KMS-11 (cell line): Measurements from ENCODE around the gene FHAD1.

Experiments
- H2AFZ ChIP-seq: fragments of 200-600 bp; sonication (generic); 2 replicates; pipeline ENCODE4 v1.6.1; 2016; ENCODE audit warnings: antibody characterized with exemption, mixed run types, low read depth
- H3K27ac ChIP-seq: fragments of 200-600 bp; sonication (generic); 2 replicates; pipeline ENCODE4 v1.6.1; 2016; ENCODE audit warnings: mild to moderate bottlenecking, mixed run types
- H3K27me3 ChIP-seq: fragments of 200-600 bp; sonication (generic); 2 replicates; pipeline ENCODE4 v1.6.1; 2017; ENCODE audit warnings: mild to moderate bottlenecking, low read depth, mixed run types, moderate library complexity; ENCODE audit not compliant: insufficient read depth
- H3K36me3 ChIP-seq: fragments of 200-600 bp; sonication (generic); 2 replicates; pipeline ENCODE4 v1.6.1; 2017; ENCODE audit warnings: mild to moderate bottlenecking, mixed run types; ENCODE audit not compliant: insufficient read depth
- H3K4me1 ChIP-seq: fragments of 200-600 bp; sonication (generic); 2 replicates; pipeline ENCODE4 v1.6.1; 2016; ENCODE audit warnings: mild to moderate bottlenecking, low read depth, mixed run types; ENCODE audit not compliant: poor library complexity, severe bottlenecking
- H3K4me2 ChIP-seq: fragments of 200-600 bp; sonication (generic); 2 replicates; pipeline ENCODE4 v1.7.0; 2016; ENCODE audit warnings: mild to moderate bottlenecking, mixed run types
- H3K4me3 ChIP-seq: fragments of 200-600 bp; sonication (generic); IDR thresholded peaks from 2 replicates; pipeline ENCODE4 v1.6.1; 2017; ENCODE audit warnings: low read depth, low read length, mixed read lengths; ENCODE audit not compliant: insufficient read depth
- H3K79me2 ChIP-seq: fragments of 200-600 bp; sonication (generic); 2 replicates; pipeline ENCODE4 v1.6.1; 2016; ENCODE audit warnings: low read depth, mixed run types; ENCODE audit not compliant: insufficient read depth
- H3K9ac ChIP-seq: fragments of 200-600 bp; sonication (generic); 2 replicates; pipeline ENCODE4 v1.6.1; 2016; ENCODE audit warnings: mild to moderate bottlenecking, mixed run types
- H4K20me1 ChIP-seq: fragments of 200-600 bp; sonication (generic); 2 replicates; pipeline ENCODE4 v1.6.1; 2016; ENCODE audit warnings: mild to moderate bottlenecking, mixed run types; ENCODE audit not compliant: insufficient read depth
- TF ChIP-seq, protein P1 (sequence below): fragments of 200-600 bp; sonication (generic); conservative IDR thresholded peaks from 2 replicates; pipeline ENCODE4 v1.6.1; 2017; ENCODE audit warnings: low read depth, mild to moderate bottlenecking, antibody characterized with exemption, low read length, moderate library complexity, mixed read lengths

The FHAD1 gene

DNA sequence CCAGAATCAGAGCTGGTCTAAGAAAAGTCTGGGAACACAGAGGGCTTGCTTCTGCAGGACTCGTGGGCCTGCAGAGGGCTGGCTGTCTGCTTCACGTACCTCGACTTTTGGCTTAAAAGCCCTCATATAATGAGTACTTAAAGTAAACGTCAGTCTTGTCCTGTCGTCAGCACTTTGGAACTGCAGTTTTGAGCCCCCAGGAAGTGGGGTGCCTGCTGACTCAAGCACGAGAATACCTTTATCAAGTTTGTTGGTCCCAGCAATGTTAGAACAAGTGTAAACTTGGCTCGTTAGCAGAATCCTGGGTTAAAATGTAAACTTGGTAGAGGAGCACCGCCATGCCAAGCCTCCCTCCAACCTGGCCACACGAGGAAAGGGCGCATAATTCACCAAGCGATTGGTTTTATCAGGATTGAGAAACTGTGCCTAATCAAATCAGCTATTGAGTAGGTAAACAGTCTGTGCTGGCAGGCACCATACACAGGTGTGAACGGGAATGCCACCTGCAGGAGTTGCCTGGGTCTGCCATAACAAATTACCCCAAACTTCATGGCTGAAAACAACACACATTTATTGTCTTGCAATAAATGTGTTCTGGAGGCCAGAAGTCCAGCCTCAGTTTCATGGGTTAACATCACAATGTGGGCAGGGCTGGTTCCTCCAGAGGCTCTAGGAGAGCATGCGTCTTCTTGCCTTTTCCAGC lies 45.0 kb upstream of the FHAD1 start:
- TF ChIP-seq, protein P1, sequence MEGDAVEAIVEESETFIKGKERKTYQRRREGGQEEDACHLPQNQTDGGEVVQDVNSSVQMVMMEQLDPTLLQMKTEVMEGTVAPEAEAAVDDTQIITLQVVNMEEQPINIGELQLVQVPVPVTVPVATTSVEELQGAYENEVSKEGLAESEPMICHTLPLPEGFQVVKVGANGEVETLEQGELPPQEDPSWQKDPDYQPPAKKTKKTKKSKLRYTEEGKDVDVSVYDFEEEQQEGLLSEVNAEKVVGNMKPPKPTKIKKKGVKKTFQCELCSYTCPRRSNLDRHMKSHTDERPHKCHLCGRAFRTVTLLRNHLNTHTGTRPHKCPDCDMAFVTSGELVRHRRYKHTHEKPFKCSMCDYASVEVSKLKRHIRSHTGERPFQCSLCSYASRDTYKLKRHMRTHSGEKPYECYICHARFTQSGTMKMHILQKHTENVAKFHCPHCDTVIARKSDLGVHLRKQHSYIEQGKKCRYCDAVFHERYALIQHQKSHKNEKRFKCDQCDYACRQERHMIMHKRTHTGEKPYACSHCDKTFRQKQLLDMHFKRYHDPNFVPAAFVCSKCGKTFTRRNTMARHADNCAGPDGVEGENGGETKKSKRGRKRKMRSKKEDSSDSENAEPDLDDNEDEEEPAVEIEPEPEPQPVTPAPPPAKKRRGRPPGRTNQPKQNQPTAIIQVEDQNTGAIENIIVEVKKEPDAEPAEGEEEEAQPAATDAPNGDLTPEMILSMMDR: no peak
- no peak overlapping the region for H3K27ac ChIP-seq
- no peak overlapping the region for H3K4me3 ChIP-seq
- no peaks in the 10 kb centered on the region for H4K20me1 ChIP-seq
- H3K4me2 ChIP-seq: no peak overlapping the region
- no peaks in the 10 kb centered on the region for H3K4me1 ChIP-seq
- no peaks in the 10 kb centered on the region for H3K27me3 ChIP-seq
- no peaks in the 10 kb centered on the region for H3K79me2 ChIP-seq
- no peak overlapping the region for H3K9ac ChIP-seq
- no peak overlapping the region for H2AFZ ChIP-seq
- no peaks in the 10 kb centered on the region for H3K36me3 ChIP-seq

DNA sequence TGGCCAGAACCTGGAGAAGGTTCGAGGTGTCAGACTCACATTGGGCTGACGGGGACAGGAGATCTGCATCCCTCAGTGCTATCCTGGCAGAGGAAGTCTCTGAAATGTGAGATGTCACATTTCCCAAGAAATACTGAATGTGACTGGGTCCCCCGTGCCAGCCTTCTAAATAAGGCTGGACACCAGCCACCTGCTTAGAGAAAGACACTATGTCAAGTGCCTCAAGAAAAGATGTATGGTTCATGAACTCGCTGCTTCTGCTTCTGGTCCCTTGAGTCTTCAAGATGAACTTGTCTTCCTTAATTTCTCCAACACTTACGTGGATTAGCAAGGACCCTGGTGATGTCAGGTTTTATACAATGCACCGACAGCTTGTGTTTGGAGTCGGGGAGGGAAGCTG lies 42.1 kb upstream of the FHAD1 start:
- Histone ChIP-seq H2AFZ (no peak overlapping the region), H3K27me3 (no peaks in the 10 kb centered on the region), H3K9ac (no peak overlapping the region), H3K4me3 (no peak overlapping the region), H3K27ac (no peak overlapping the region), H4K20me1 (no peaks in the 10 kb centered on the region), H3K79me2 (no peaks in the 10 kb centered on the region), H3K4me2 (no peak overlapping the region), H3K4me1 (no peaks in the 10 kb centered on the region), H3K36me3 (no peaks in the 10 kb centered on the region)
- TF ChIP-seq, protein P1: no peak

DNA sequence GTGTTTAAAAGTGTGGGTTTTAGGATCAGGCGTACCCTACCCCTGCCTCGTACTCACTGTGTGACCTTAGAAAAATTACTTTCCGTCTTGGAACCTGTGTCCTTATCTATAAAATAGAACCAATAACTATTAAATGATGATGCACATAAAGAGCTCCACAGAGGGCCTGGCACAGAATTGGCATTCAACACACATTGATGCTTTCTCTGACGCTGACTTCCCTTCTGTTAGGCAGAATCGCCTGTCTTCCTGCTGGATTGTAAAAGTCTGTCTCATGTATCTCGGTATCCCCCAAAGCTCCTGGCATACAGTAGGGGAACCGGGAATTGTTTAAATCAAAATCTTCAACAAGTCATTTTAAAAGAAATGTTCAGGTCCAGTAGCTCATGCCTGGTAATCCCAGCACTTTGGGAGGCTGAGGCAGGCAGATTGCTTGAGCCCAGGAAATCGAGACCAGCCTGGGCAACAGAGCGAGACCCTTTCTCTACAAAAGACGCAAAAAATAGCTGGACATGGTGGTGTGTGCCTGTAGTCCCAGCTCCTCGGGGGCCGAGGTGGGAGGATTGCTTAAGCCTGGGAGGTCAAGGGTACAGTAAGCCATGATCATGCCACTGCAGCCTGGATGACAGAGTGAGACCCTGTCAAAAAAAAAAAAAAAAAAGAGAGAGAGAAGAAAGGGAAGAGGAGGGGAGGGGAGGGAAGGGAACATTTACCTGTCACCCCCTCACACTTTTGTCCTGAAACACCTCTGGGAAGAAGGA lies 41.3 kb upstream of the FHAD1 start:
- H2AFZ ChIP-seq: no peak overlapping the region
- H3K4me3 ChIP-seq: no peak overlapping the region
- H3K36me3 ChIP-seq: no peaks in the 10 kb centered on the region
- no peaks in the 10 kb centered on the region for H3K4me1 ChIP-seq
- H3K27ac ChIP-seq: no peak overlapping the region
- TF ChIP-seq, protein P1: no peak
- H3K4me2 ChIP-seq: no peak overlapping the region
- H3K79me2 ChIP-seq: no peaks in the 10 kb centered on the region
- H3K9ac ChIP-seq: no peak overlapping the region
- H4K20me1 ChIP-seq: no peaks in the 10 kb centered on the region
- no peaks in the 10 kb centered on the region for H3K27me3 ChIP-seq

DNA sequence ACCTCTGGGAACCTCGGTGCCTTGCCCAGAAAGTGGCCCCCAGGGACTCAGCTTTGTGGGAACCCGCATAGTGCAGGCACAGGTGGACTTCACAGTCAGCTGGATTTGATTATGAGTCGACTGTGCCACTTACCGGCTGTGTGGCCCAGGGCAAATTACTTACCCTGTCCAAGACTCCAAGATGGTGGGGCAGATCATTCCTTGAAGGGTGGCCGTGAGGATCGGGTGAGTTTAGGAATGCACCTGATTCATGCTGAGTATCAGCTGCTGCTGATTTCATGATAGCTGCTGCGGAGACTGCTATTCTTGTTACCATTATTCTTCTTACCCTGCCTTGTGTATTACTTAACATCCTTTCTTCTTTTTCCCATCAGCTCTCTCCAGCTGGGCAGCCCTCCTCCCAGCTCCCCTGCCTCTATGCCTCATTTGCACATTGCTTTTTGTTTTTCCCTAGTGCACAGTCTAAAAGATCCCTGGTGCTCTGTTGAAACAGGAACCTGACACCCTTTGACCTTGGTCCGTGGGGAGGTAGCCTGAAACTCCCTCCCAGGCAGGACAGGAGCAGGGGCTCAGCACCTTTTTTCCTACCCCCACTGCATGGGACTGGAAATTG lies 40.5 kb upstream of the FHAD1 start:
- Histone ChIP-seq H3K27ac (no peak overlapping the region), H3K4me3 (no peak overlapping the region), H3K36me3 (no peaks in the 10 kb centered on the region), H3K79me2 (no peaks in the 10 kb centered on the region), H3K4me1 (no peaks in the 10 kb centered on the region), H3K9ac (no peak overlapping the region), H2AFZ (no peak overlapping the region), H3K27me3 (no peaks in the 10 kb centered on the region), H3K4me2 (no peak overlapping the region), H4K20me1 (no peaks in the 10 kb centered on the region)
- TF ChIP-seq, protein P1: no peak
